CD14-positive monocyte (primary cell): ENCODE data around the gene ZNF598. TPM values are rescaled to one million over a fixed set of nuclear protein-coding genes. Genes with fewer than 3 reads are reported as not detected.

ENCODE experiments used
- DNase-seq, 3 donors: peaks; one replicate each; pipeline ENCODE4 v3.0.0-alpha.2; 2011 to 2022
- H2AFZ ChIP-seq: 2 replicates; pipeline ENCODE4 v1.6.0; 2012; ENCODE audit warnings: mild to moderate bottlenecking, low read depth, low read length, inconsistent platforms; ENCODE audit not compliant: insufficient read depth, poor library complexity, severe bottlenecking
- H3K27ac ChIP-seq, 2 donors: 1 replicate in 1 of 2; 2 replicates in 1 of 2; pipeline ENCODE4 v1.5.1; 2012 to 2013; ENCODE audit warnings: low read length in 2 of 2, control low read depth in 1 of 2, inconsistent platforms in 1 of 2, low read depth in 1 of 2, mild to moderate bottlenecking in 1 of 2
- H3K27me3 ChIP-seq, 2 donors: one replicate each; pipeline versions ENCODE4 v1.6.0 to v1.6.1; 2011 to 2013; ENCODE audit warnings: low read length in 2 of 2; ENCODE audit not compliant: control insufficient read depth in 2 of 2, insufficient read depth in 2 of 2
- H3K36me3 ChIP-seq, 2 donors: replicated peaks in 1 of 2; 1 replicate in 1 of 2; 2 replicates in 1 of 2; pipeline versions ENCODE4 v1.5.1 to v1.6.1; 2012 to 2013; ENCODE audit warnings: low read length in 2 of 2, control low read depth in 1 of 2, inconsistent platforms in 1 of 2, mild to moderate bottlenecking in 1 of 2; ENCODE audit not compliant: insufficient read depth in 2 of 2, control insufficient read depth in 1 of 2
- H3K4me1 ChIP-seq, 2 donors: 1 replicate in 1 of 2; 2 replicates in 1 of 2; pipeline versions ENCODE4 v1.5.1 to v1.6.1; 2012 to 2013; ENCODE audit warnings: low read length in 2 of 2, control low read depth in 1 of 2, inconsistent platforms in 1 of 2, mild to moderate bottlenecking in 1 of 2, moderate library complexity in 1 of 2; ENCODE audit not compliant: insufficient read depth in 2 of 2, control insufficient read depth in 1 of 2
- H3K4me2 ChIP-seq: replicated peaks from 2 replicates; pipeline ENCODE3; 2012; ENCODE audit warnings: low read length, moderate library complexity, mild to moderate bottlenecking; ENCODE audit not compliant: poor library complexity, severe bottlenecking; ENCODE audit errors: extremely low read depth
- H3K4me3 ChIP-seq, 3 experiments: fragments of 200-600 bp in 1 of 3; sonication (generic) in 1 of 3; replicated peaks in 1 of 3; 1 replicate in 2 of 3; 2 replicates in 1 of 3; pipeline ENCODE4 v1.5.1; 2011 to 2013; ENCODE audit warnings: low read length in 3 of 3, mild to moderate bottlenecking in 3 of 3, control low read depth in 2 of 3, low read depth in 2 of 3, inconsistent platforms in 1 of 3, moderate library complexity in 1 of 3
- H3K79me2 ChIP-seq: 2 replicates; pipeline ENCODE4 v1.6.0; 2012; ENCODE audit warnings: mild to moderate bottlenecking, control low read depth, inconsistent platforms, low read length, moderate library complexity; ENCODE audit not compliant: insufficient read depth
- H3K9ac ChIP-seq: 2 replicates; pipeline ENCODE4 v1.6.0; 2017; ENCODE audit warnings: low read length, mild to moderate bottlenecking; ENCODE audit not compliant: insufficient read depth, poor library complexity, severe bottlenecking
- H3K9me3 ChIP-seq, 2 donors: replicated peaks in 1 of 2; 1 replicate in 1 of 2; 2 replicates in 1 of 2; pipeline versions ENCODE4 v1.5.1 to v1.6.1; 2012 to 2013; ENCODE audit warnings: low read length in 2 of 2, control low read depth in 1 of 2; ENCODE audit not compliant: control insufficient read depth in 1 of 2, insufficient read depth in 1 of 2
- H4K20me1 ChIP-seq: 2 replicates; pipeline ENCODE4 v1.6.0; 2012; ENCODE audit warnings: mild to moderate bottlenecking, low read length, control low read depth, moderate library complexity; ENCODE audit not compliant: insufficient read depth
- H3K27ac Mint-ChIP-seq, 7 donors: one replicate each; pipeline ENCODE4 v1.8.0; 2020; ENCODE audit warnings: mild to moderate bottlenecking in 7 of 7, mixed read lengths in 7 of 7, moderate library complexity in 6 of 7, inconsistent platforms in 2 of 7
- H3K27me3 Mint-ChIP-seq, 3 donors: one replicate each; pipeline ENCODE4 v1.8.0; 2021 to 2022; ENCODE audit warnings: low read depth in 3 of 3, mild to moderate bottlenecking in 3 of 3, mixed read lengths in 3 of 3, moderate library complexity in 3 of 3, inconsistent platforms in 1 of 3
- H3K36me3 Mint-ChIP-seq, 2 donors: one replicate each; pipeline ENCODE4 v1.8.0; 2020; ENCODE audit warnings: mixed read lengths in 2 of 2, inconsistent platforms in 1 of 2, mild to moderate bottlenecking in 1 of 2
- H3K4me1 Mint-ChIP-seq: one replicate; pipeline ENCODE4 v1.8.0; 2020; ENCODE audit warnings: mild to moderate bottlenecking, mixed read lengths
- H3K4me3 Mint-ChIP-seq, 2 donors: one replicate each; pipeline ENCODE4 v1.8.0; 2020; ENCODE audit warnings: mild to moderate bottlenecking in 2 of 2, mixed read lengths in 2 of 2, moderate library complexity in 1 of 2
- H3K9me3 Mint-ChIP-seq, 7 donors: one replicate each; pipeline ENCODE4 v1.8.0; 2020 to 2022; ENCODE audit warnings: mixed read lengths in 7 of 7, mild to moderate bottlenecking in 6 of 7, moderate library complexity in 6 of 7, inconsistent platforms in 2 of 7
- WGBS: methylation state at CpG from one replicate; pipeline ENCODE4 v1.1.5; 2013; ENCODE audit warnings: missing lambda C conversion rate; ENCODE audit not compliant: insufficient coverage; 5-methylcytosine and 5-hydroxymethylcytosine counted together
- intact Hi-C, 2 donors: fragments of 100-400 bp; cut with micrococcal nuclease; formaldehyde crosslinking; loops; one replicate each; pipeline versions ENCODE4 v1.15.0 to v1.15.1; 2023
- polyA plus RNA-seq, 3 donors: library from polyadenylated mRNA; depleted of rRNA in 1 of 3; unstranded in 2 of 3; stranded (reverse) in 1 of 3; fragments of 300-500 nt in 2 of 3; fragments of >200 nt in 1 of 3; fragmentation: Illumina TruSeq in 2 of 3; gene quantifications; 1 replicate in 2 of 3; 2 replicates in 1 of 3; pipeline ENCODE4 v1.2.3, GENCODE V29; 2012 to 2021
- TF ChIP-seq, protein P1 (sequence below): fragments of 200-600 bp; IDR thresholded peaks from one replicate; pipeline ENCODE4 v1.8.0; 2022; ENCODE audit warnings: antibody characterized with exemption, mild to moderate bottlenecking

Gene ZNF598
- polyA plus RNA-seq, 3 donors: 1.4 to 42.1 (median 1.5) TPM

DNA sequence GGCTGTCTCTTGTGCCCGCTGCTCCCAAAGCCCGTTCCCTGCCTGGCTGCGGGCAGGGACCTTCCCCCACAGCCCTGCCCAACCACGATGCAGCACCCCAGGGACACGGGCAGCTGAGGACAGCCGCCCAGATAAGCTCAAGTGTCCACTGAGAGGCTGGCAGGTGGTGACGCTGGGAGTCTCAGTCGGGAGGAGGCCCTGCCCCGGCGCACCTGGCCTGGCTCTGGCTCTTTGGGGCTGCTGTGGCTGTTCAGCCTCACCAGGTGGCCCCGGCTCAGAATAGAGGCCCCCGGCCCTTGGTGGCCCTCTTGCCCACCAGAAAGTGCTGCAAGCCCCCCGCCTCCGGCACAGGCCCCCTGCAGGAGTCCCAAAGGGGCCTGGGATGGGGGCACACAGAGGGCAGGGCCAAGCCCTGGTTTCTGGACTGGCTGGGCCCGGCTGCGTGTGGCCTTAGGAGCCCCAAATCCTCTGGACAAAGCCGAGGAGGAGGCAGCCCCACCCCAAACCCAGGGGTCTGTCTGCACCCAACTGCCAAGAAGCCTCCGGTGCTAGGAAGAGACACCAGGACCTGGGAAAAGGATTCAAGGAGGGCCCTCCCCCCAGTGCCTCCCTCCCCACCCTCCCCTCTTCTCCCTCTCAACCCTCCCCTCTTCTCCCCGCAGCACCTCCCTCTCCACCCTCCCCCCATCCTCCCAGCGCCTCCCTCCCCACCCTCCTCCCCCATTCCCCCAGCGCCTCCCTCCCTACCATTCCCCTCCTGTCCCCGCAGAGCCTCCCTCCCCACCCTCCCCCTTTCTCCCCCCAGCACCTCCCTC, 32.8 kb upstream of the ZNF598 start:
- no peak for DNase-seq
- H3K27ac Mint-ChIP-seq: no peak overlapping the region
- no peaks in the 10 kb centered on the region for H3K27me3 ChIP-seq
- no peaks in the 10 kb centered on the region for H4K20me1 ChIP-seq
- no peaks in the 10 kb centered on the region for H3K36me3 ChIP-seq
- no peak overlapping the region for H3K4me3 Mint-ChIP-seq
- no peaks in the 10 kb centered on the region for H3K79me2 ChIP-seq
- no peak overlapping the region for H3K4me2 ChIP-seq
- H3K4me3 ChIP-seq: no peak overlapping the region
- intact Hi-C loops: no loop called here
- peaks cover 18 to 23% of the 10 kb centered on the region in 2 donors for H3K4me1 ChIP-seq
- H3K36me3 Mint-ChIP-seq: peaks cover 3 to 4% of the 10 kb centered on the region in 2 donors
- TF ChIP-seq, protein P1, sequence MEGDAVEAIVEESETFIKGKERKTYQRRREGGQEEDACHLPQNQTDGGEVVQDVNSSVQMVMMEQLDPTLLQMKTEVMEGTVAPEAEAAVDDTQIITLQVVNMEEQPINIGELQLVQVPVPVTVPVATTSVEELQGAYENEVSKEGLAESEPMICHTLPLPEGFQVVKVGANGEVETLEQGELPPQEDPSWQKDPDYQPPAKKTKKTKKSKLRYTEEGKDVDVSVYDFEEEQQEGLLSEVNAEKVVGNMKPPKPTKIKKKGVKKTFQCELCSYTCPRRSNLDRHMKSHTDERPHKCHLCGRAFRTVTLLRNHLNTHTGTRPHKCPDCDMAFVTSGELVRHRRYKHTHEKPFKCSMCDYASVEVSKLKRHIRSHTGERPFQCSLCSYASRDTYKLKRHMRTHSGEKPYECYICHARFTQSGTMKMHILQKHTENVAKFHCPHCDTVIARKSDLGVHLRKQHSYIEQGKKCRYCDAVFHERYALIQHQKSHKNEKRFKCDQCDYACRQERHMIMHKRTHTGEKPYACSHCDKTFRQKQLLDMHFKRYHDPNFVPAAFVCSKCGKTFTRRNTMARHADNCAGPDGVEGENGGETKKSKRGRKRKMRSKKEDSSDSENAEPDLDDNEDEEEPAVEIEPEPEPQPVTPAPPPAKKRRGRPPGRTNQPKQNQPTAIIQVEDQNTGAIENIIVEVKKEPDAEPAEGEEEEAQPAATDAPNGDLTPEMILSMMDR: no peak
- peaks cover 17% of the 10 kb centered on the region for H3K4me1 Mint-ChIP-seq
- H3K27me3 Mint-ChIP-seq: peaks cover 0 to 2% (median 0%) of the 10 kb centered on the region in 3 donors
- H3K9ac ChIP-seq: no peak overlapping the region
- no peak overlapping the region for H3K27ac ChIP-seq
- no peaks in the 10 kb centered on the region for H3K9me3 ChIP-seq
- 93% methylated on average over 17 of the region's 22 CpGs for WGBS
- no peaks in the 10 kb centered on the region for H3K9me3 Mint-ChIP-seq
- no peak overlapping the region for H2AFZ ChIP-seq

DNA sequence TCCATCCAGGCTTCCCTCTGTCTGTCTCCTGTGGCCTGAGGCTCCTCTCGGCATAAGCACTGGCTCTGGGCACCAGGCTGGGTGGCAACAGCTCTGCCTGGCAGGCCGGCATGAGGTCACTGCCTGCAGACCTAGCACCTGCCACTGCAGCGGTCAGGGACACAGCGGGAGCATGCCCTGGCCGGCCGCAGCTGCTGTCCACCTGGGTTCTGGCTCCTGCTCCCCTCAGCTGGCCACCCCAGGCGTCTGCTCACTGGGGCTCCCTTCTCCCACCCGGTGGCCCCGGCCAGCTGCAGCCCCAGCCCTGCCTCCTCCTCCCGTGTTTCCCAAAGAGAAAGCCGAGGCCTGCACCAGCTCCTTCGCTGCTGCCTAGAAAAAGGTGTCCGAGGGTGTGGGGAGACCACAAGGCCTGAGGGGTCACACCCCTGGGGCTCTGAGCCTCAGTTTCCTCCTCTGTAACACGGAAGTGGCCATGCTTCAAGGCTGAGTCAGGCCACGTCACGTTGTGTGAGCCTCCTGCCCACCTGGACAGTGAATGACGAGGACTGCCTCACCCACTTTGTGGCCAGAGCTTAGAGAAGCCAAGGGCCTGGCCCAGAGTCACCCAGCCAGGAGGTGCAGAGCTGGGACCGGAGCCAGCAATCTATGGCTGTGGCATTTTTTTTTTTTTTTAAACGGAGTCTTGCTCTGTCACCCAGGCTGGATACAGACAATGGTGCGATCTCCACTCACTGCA, 31.3 kb upstream of the ZNF598 start:
- Histone ChIP-seq H3K4me3 (no peak overlapping the region), H3K27me3 (no peaks in the 10 kb centered on the region), H3K9ac (no peak overlapping the region), H3K4me1 (peaks cover 12 to 15% of the 10 kb centered on the region in 2 donors), H4K20me1 (no peaks in the 10 kb centered on the region), H3K9me3 (no peaks in the 10 kb centered on the region), H3K27ac (no peak overlapping the region), H3K4me2 (no peak overlapping the region), H3K79me2 (no peaks in the 10 kb centered on the region), H3K36me3 (no peaks in the 10 kb centered on the region), H2AFZ (no peak overlapping the region)
- WGBS: 92% methylated on average over 18 of the region's 20 CpGs
- Mint-ChIP-seq H3K36me3 (peaks cover 3 to 4% of the 10 kb centered on the region in 2 donors), H3K9me3 (no peaks in the 10 kb centered on the region), H3K4me3 (no peak overlapping the region), H3K27ac (no peak overlapping the region), H3K27me3 (peaks cover 0 to 3% (median 0%) of the 10 kb centered on the region in 3 donors), H3K4me1 (peaks cover 8% of the 10 kb centered on the region)
- intact Hi-C loops: no loop called here
- no peak for DNase-seq
- TF ChIP-seq, protein P1: no peak
